GM21381 (cell line): Measurements from ENCODE around the gene RUFY2.

ENCODE experiments used
- ATAC-seq: cut with Tn5 transposase; IDR thresholded peaks from one replicate; pipeline ENCODE4 v1.9.1; 2021; ENCODE audit warnings: mild to moderate bottlenecking, moderate library complexity; ENCODE audit not compliant: unreplicated experiment

The RUFY2 gene

DNA sequence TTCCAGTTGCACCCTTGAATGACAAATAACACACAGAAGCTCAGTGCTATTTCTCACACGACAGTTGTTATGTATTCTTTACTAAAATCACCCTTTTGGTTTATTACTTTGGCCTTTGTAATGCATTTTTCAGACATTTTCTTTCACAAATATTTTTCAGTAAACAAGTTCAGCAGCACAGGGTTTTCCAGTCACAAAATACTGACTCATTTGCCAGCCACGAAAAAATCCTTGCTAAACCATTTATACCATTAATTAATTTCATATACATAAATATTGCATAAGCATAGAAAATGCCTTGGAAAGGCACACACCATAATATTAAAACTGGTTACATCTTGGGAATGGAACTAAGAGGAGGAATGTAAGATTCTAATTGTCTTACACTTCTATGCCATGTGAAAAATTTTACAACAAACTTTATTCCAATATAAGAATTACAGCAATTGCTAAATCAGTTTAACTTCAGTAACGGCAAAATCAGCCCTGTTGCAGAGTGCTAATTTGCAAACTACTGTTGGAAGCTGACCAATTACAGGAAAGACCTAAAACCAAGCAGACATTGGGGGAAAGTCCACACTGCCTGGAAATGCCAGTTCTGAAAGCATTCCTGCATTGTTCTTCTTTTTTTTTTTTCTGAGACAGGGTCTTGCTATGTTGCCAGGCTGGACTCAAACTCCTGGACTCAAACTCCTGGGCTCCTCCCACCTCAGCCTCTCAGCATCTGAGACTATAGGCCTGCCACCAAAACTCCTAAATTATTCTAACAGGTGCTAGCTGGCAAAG lies 42.8 kb downstream of the RUFY2 start:
- ATAC-seq = no peak

DNA sequence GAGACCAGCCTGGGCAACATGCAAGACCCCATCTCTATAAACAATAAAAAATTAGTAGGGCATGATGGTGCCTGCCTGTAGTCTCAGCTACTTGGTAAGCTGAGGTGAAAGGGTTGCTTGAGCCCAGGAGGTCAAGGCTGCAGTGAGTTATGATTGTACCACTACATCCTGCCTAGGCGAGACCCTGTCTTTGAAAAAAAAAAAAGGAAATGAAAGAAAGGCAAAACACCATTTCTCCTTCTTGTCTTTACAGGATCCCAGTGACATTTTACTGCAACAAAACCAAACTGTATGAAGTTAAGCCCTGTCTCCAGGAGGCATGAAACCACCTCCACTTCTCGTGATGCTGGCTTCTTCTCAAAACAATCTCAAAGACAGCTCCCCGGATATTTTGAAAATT lies 44.5 kb downstream of the RUFY2 start:
- ATAC-seq = no peak

DNA sequence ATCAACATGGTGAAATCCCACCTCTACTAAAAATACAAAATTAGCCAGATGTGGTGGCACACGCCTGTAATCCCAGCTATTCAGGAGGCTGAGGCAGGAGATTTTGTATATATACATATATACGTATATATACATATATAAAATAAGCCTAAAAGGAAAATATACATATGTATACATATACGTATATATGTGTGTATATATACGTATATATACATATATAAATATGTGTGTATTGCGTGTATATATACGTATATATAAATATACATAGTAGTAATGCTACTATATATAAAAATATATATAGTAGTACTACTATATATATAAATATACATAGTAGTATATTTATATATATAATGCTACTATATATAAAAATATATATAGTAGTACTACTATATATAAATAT lies 47.9 kb downstream of the RUFY2 start:
- no peak for ATAC-seq

DNA sequence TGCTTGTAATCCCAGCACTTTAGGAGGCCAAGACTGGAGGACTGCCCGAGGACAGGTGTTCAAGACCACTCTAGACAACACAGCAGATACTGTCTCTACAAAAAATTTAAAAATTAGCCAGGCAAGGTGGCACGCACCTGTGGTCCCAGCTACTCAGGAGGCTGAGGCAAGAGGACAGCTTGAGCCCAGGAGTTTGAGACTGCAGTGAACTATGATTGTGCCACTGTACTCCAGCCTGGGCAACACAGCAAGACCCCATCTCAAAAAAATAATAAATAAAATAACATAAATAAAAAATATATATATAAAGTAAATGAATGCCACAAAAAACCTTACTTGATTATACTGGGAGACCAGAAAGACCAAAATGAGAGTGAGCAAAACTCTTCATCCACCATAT lies 53.5 kb downstream of the RUFY2 start:
- ATAC-seq = no peak

DNA sequence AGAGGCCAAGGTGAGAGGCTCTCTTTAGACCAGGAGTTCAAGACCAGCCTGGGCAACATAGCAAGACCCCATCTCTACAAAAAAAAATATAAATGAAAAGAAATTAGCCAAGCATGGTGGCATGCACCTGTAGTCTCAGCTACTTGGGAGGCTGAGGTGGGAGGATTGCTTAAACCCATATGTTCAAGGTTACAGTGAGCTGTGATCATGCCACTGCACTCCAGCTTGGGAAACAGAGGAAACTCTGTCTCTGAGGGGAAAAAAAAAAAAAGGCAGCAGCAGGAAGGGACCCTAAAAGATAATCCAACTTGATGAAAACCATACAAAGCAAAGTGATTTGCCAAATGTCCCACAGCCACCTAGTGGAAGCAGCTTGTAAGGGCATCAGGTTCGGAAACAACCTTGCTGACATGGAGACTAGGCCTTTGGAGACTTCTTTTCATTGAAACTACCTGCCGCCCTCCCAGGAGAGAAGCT lies 58.8 kb downstream of the RUFY2 start:
- ATAC-seq = peak; percentile 48

DNA sequence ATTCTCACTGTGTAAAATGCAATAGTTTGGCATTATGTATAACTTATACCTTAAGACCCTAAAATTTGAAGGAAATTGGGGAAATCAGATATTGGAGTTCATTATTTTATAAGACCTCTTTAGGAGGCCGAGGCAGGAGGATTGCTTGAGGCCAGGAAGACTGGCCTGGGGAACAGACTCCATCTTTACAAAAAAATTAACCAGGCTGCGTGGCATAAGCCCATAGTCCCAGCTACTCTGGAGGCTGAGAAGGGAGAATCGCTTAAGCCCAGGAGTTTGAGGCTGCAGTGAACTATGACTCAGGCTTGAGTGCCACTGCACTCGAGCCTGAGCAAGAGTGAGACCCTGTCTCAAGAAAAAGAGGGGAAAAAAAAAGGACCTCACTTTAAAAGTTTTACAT lies 60.3 kb downstream of the RUFY2 start:
- ATAC-seq = no peak

DNA sequence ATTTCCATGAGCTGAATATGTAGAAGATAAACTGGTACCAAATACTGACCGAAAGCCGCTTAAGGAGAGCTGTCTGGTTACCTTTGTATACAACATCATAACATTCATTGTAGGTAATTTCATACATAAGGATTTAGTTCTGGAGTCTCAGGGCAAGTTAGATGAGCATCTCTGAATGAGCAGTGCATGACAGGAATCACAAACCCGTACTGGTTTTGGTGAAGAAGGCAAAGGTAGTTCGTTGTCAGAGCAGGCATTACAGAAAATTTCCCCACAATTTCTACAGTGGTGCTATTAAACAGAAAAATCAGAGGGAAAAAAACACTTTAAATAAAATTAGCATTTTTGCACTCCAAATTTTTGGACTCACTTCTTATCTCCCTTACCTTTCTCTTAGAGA lies 61.5 kb downstream of the RUFY2 start:
- no peak for ATAC-seq

DNA sequence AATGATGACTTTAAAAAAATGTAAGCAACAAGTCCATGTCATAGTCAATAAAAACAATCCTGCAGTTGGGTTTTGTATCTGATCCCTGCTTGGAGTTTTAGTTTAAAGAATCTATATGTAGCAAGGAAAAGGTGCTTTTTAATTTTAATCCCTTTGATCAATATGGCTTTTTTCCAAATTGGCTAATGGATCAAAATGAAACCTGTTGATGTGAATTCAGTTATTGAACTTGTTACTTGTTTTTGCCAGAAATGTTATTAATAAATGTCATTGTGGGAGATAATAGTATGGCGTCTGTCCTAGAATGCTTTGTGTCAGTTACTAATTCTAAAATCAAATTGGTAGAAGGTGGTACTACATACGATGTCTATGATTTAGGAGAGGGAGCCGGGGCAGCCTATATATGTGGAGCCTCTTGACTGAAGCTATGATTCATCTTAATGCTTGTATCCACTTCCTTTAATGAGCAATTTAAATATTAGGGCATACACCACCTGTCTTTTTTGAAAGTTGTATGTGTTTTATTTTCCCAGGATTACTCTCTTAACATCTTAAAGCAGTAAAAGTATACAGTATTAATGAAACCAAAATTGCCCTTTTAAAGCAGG lies 64.1 kb downstream of the RUFY2 start:
- ATAC-seq = no peak

DNA sequence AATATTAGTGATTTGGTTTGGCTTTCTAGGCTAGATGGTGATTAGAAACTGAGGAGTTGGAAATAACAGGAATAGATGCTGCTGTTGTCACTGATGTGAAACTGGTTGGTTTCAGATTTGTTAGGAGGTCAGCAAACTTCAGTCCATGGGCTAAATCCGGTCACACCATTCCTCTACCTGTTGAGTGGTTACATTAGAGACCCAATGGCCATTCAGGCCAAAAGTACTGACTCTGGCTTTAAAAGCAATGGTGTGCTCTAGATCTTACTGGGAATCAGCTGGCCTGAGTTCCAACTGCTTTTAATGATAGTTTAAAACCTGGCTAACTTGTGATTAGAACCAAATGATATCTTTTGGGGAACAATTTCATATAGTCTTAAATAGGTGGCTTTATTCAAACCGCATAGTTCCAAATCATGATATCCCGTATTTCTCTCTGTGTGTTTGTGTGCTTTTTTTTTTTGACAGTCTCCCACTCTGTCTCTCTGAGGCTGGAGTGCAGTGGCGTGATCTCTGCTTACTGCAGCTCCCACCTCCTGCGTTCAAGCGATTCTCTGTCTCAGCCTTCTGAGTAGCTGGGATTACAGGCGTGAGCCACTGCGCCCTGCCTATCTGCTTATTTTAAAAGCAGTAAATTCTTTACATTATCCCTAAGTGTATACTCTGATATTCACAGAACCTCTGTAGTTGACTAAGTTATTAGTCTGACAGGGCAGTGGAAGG lies 66.6 kb downstream of the RUFY2 start:
- ATAC-seq = no peak

DNA sequence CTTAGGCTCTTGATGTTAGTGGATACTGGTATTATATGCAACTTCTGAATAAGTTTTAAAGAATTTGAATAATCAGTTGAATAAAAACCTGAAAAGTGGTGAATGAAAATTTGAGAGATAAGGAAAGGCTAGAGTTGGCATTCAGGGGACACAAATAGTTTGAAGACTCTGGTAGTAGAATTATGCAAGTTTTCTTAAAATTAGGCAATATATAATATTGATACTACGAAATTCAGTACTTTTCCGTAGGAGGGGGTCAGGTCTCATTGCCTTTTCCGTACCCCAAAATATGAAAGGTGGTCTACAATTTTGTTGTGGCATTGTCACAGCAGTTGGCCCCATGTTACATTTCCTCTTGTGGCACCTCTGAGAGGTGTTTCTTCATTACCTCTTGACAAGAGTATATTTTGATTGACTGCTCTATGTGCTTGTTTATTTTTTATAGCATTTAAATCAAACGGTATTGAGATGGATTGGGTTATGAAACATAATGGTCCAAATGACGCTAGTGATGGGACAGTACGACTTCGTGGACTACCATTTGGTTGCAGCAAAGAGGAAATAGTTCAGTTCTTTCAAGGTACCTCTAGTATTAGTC lies 70.2 kb downstream of the RUFY2 start:
- ATAC-seq = no peak

DNA sequence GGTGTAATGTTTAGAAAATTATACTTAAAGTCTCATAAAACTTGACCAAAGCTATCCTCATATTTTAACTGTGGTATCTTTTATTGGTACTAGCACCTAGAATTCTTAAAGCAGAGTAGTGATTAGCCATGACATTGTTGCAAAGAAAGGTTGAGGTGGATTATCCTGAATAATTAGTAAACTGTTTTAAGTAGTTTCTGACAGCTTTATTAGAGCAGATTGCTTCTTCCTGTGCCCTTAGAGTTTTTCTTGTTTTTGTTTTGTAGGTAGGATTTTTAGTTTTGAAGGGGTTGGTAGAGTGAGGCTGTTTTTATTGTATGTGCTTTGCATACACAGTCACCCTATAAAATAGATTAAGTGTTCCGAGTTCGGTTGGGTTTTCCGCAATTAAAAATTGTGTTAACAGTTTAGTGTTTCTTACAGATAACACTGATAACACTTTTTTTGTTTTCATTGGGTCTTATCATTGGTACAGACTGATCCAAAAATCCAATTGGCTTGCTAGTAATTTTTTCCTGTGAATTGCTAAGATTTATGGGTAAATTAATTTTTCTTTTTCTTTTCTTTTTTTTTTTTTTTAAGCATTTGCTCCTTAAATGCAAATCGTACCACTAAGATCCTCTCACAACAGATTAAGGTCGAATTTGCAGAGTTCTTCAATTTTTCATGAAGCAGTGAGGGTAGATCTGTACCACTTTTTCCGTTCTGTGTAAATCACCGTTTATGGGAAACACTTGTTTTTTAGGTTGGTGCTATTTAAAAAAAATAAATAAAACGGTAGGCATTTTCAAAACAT lies 72.2 kb downstream of the RUFY2 start:
- no peak for ATAC-seq

DNA sequence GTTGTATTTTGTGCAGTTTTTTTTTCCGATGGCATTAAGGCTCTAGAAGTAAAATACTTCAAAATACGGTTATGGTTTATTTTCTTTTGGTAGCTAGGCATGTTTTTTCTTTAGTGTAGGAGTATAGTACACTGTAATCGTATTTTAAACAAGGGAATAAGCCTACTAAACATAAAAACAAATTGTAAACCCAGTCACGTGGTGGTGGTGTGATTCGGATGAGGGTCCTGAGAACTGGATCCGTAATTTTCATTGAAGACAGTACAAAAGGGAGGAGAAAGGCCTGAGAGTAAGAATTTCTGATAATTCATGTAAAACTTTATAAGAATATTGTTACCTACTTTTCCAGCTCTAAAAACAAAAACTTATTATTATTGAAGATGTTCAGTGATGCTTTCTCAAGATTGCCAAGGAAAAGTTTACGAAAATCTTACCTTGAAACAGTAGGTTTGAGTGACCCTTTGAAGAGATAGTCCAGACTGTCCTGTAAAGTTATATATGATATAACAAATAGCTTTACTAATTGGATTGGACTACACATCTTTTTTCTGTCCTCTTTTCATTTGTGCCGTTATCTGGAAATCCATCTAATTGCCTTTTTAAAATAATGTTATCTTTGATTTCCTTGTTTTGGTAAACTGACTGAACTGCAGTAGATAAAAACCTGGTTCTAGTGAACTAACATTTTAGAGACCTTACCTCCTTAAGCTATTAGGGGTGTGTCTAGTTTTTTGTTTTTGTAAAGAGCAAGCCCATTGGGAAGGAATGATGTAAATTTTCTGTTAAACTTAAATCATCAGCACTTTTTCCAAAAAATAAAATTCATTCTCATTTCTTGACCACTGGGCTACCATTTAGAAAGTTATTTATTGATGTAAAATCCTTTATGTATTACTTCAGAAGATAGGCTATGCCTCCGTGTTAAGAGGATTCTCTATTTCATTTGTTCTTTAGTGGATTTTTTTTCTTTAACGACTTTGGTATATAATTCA lies 73.3 kb downstream of the RUFY2 start:
- ATAC-seq = no peak

DNA sequence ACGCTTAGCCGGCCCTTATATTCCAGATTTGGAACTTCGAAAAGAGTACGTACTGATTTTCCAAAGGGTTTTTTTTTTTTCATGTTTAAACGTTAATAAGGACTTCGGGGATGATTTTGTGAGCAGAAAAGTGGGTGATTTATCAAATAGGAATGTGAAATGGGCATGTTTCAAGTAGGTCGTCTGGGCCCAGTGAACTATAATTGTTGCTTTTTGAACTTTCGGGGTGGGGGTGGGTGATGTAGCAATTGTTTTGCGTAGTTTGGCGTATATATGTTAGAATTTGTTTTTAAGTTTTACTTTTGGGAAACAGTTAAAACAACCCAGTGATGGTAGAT lies 74.0 kb downstream of the RUFY2 start:
- no peak for ATAC-seq

DNA sequence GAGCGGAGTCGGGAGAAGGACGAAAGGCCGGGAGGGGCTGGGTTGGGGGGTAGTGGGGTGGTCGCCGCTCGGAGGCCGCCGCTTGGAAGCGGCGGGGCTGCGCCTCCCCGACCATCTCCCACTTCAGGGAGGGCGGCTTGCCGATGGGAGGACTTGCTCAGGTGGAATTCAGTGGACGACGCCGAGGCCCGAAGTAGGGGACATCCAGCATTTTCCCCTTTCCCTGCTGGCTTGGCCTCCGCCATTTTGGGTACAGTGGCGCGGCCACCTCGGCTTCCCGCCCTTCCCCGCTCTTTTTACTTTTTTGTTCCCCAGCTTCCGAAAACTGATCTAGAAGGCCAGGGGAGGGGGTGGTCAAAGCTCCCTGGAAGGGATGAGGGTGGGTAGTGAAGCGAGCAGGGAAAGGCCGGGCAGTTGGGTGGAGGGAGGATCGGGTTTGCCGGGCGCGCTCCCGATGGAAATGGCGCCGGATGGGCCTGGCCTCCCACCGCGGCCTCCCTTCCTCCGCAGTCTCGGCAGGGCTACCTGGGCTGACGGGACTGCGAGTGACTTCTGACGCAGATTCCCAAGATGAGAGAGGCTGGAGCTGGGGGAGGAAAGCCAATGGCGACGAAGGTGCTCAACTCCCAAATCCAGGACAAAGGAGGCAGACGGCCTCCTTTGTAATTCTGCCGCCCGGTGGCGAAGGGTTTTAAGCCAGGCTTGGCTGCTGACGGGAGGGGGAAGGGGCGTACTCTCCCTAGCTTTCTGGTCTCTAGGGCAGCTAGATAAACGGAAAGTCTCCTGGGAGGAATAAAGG lies 74.6 kb downstream of the RUFY2 start, which contains the start of gene PBLD:
TSS of gene PBLD (minus strand) at position 670 of the 799 bp plus-strand sequence. CDS start 26,084 bp downstream, outside the sequence.
- ATAC-seq = peak; percentile 29

DNA sequence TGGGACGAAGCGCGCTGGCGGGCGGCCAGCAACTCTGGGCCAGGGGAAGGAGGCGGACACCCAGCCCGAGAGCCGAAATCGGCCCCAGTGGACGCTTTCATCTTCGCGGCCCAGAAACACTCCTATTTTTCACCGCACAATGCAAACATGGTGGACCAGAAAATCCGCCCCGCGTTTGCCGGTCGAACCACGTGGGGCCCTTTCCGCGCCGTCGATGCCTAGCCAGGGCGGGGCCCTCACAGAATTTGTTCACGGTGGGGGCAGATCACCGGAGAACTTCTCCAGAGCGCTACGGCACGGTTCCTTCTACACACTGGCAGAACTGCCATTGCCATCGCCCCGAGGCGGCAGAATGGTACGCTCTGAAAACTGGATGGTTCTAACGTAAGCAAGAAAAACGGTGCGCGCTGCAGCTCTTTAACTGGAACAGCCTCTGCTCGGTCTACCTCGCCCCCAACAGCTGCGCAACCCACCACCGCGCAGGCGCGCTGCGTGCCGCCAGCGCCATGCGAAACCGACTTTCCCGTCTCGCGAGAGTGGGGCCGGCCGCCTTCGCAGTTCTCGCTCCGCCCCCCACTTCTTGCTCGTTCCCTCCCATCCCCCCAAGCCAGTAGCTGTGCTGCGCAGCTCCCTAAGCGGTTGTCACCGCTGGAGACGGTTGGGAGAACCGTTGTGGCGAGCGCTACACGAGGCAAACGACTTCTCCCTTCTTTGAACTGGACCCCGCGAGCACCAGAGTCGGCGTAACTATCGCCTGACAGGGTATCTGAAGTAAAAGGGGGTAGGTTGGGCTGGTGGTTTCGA lies 75.4 kb downstream of the RUFY2 start, which contains the start of gene HNRNPH3:
TSS of gene HNRNPH3 (plus strand) at position 610 of the 804 bp plus-strand sequence. CDS start 5,158 bp downstream, outside the sequence.
- peak; percentile 76 for ATAC-seq

DNA sequence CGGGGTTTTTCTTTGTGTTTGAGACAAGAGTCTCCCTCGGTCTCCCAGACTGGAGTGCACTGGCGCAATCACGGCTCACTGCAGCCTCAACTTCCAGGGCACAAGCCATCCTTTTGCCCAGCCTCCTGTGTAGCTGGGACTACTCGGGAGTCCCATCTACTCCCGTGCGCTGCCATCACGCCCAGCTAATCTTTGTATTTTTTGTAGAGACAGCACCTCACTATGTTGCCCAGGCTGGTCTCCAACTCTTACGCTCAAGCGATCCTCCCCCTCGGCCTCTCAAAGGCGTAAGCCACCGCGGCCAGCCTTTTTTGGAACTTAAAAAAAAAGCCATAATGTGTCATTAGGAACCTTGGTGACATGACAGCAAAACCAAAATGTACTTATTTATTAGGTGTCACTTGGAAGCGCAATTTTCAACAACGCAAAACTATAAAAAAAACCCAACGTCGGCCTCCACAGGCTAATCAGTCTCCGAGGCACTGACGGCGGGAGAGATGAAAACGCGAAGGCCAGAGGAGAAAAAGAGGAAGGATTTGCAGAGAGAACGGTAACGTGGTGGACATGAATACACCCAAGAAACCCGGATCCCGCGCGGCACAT lies 76.1 kb downstream of the RUFY2 start:
- ATAC-seq = no peak

DNA sequence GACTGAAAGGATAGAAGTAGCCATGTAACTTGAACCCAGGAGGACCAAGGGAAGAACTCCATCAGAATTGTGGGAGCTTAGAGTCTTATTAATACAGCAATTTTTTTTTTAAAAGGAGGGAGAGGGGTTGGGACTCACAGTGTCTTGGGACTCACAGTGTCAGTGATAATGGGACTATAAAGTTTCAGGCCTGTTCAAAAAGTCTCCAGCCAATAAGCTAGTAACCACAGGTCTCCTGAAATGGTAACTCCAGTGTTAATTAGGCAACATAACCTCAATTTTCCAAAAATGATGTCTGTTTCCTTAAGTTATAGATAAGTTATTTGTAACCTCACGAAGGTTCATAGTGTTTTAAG lies 77.6 kb downstream of the RUFY2 start:
- no peak for ATAC-seq
